Activated CD8-positive, alpha-beta memory T cell treated with anti-CD3 and anti-CD28 coated beads for 48 hours (primary cell): Measurements from ENCODE around the gene NFIB.

ENCODE experiments used
- DNase-seq, 3 experiments: peaks; one replicate each; pipeline ENCODE4 v3.0.0-alpha.2; 2020; ENCODE audit warnings: low read depth in 2 of 3, low spot score in 2 of 3

Gene NFIB

GRCh38 chr9:14051419-14051818, 262.5 kb downstream of the NFIB start:
- no peak for DNase-seq

DNA sequence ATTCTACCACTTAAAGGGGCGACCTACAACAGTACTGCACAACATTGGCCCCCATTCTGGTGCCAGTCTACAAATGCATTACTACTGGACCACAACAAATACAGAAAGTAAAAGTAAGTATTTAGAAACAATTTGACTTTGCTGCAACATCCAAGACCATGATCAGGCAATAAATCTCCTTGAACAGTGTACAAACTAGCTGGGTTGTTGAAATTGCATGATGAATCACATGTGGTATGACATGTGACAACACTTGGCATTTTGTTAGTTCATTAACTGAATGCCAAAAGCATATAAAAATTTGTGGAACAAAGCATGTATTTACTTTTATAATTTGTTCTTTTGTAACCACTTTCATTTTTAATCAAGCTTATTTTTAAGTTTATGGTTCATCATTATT, 270.5 kb downstream of the NFIB start:
- DNase-seq, result no peak

- DNase-seq, result no peak
Observed at GRCh38 chr9:14037331-14037730, 276.6 kb downstream of the NFIB start.

DNA sequence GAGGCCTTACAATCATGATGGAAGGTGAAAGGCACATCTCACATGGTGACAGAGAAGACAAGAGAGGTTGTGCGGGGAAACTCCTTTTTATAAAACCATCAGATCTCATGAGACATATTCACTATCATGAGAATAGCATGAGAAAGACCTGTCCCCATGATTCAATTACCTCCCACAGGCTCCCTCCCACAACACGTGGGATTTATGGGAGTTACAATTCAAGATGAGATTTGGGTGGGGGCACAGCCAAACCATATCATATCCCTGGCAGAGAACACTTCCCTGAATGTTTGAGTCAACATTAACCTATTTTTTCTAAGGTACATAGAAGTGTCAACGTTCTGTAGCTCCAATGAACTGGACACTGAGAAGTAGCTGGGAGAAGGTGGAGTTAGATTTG, 280.9 kb downstream of the NFIB start:
- no peak for DNase-seq
